ENCODE measurements around the gene SFTPA1.
"Not testable (repeated sequence)": the region's sequence is repeated elsewhere in the genome, so short reads cannot be mapped to it uniquely, and the experiment has no call there.

- not testable (repeated sequence) for TF ChIP-seq ZNF274 (IDR thresholded peaks at IDR 0.05; ENCODE audit: low read depth, low read length); SUZ12 (IDR thresholded peaks at IDR 0.05; ENCODE audit: extremely low read depth, insufficient read depth, insufficient read length); YY1 (IDR thresholded peaks at IDR 0.05; ENCODE audit: insufficient read depth, insufficient read length)
Measured at GRCh38 chr10:79582954-79583353, 27.8 kb upstream of the SFTPA1 start.
